GM21737 (cell line): ENCODE data around the gene MBP.

Experiments used
- ATAC-seq: cut with Tn5 transposase; IDR thresholded peaks from one replicate; pipeline ENCODE4 v1.9.1; 2021; ENCODE audit warnings: mild to moderate bottlenecking, moderate library complexity; ENCODE audit not compliant: unreplicated experiment

MBP gene

GRCh38 chr18:77102259-77103040 is 30.1 kb downstream of the MBP start:
- ATAC-seq = peak; percentile 61

- ATAC-seq = peak; percentile 41
These were observed 30.9 kb downstream of the MBP start for GRCh38 chr18:77101410-77102258.

GRCh38 chr18:77100751-77101355 is 31.7 kb downstream of the MBP start:
- ATAC-seq = no peak

- ATAC-seq = peak; percentile 24
These were observed 32.9 kb downstream of the MBP start for GRCh38 chr18:77099485-77100370.

- ATAC-seq = no peak
These were observed 33.9 kb downstream of the MBP start for GRCh38 chr18:77098538-77099174.

- ATAC-seq = no peak
These were observed 34.6 kb downstream of the MBP start for GRCh38 chr18:77098029-77098428.

GRCh38 chr18:77096936-77097886 is 35.4 kb downstream of the MBP start:
- ATAC-seq = no peak

- ATAC-seq = no peak
These were observed 36.9 kb downstream of the MBP start for GRCh38 chr18:77095391-77096371.

- no peak for ATAC-seq
These were observed 39.0 kb downstream of the MBP start for GRCh38 chr18:77093586-77093985.

- no peak for ATAC-seq
These were observed 39.5 kb downstream of the MBP start for GRCh38 chr18:77093067-77093430.

- no peak for ATAC-seq
These were observed 40.2 kb downstream of the MBP start for GRCh38 chr18:77092104-77093066.

GRCh38 chr18:77091366-77091765 is 41.2 kb downstream of the MBP start:
- no peak for ATAC-seq

GRCh38 chr18:77090546-77091174 is 41.9 kb downstream of the MBP start:
- ATAC-seq = no peak

- ATAC-seq = no peak
These were observed 42.8 kb downstream of the MBP start for GRCh38 chr18:77089723-77090285.

GRCh38 chr18:77088963-77089722 is 43.4 kb downstream of the MBP start:
- no peak for ATAC-seq
